ENCODE results near the gene SFTPA1.
"Not testable (repeated sequence)": the region's sequence is repeated elsewhere in the genome, so short reads cannot be mapped to it uniquely, and the experiment has no call there.

SFTPA1 gene

GRCh38 chr10:79611193-79611976 is 646 bp downstream of the SFTPA1 start:
- DNase-seq (ENCODE audit: low spot score): not testable (repeated sequence)

- DNase-seq (ENCODE audit: low spot score): no peak
Measured at GRCh38 chr10:79615577-79615976, 4.8 kb downstream of the SFTPA1 start.

- DNase-seq (ENCODE audit: low spot score): no peak
Measured at GRCh38 chr10:79616164-79616563, 5.4 kb downstream of the SFTPA1 start.

DNA sequence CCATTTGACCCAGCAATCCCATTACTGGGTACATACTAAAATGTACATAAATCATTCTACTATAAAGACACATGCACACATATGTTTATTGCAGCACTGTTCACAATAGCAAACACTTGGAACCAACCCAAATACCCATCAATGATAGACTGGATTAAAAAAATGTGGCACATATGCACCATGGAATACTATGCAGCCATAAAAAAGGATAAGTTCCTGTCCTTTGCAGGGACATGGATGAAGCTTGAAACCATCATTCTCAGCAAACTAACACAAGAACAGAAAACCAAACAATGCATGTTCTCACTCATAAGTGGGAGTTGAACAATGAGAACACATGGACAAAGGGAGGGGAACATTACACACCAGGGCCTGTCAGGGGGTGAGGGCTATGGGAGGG is 12.9 kb downstream of the SFTPA1 start:
- DNase-seq (ENCODE audit: low spot score): not testable (repeated sequence)

GRCh38 chr10:79627075-79627474 is 16.3 kb downstream of the SFTPA1 start:
- DNase-seq (ENCODE audit: low spot score): no peak

- DNase-seq (ENCODE audit: low spot score): no peak
Measured at GRCh38 chr10:79628083-79628482, 17.3 kb downstream of the SFTPA1 start.

- no peak for DNase-seq (ENCODE audit: low spot score)
Measured at GRCh38 chr10:79628988-79629954, 18.5 kb downstream of the SFTPA1 start.

DNA sequence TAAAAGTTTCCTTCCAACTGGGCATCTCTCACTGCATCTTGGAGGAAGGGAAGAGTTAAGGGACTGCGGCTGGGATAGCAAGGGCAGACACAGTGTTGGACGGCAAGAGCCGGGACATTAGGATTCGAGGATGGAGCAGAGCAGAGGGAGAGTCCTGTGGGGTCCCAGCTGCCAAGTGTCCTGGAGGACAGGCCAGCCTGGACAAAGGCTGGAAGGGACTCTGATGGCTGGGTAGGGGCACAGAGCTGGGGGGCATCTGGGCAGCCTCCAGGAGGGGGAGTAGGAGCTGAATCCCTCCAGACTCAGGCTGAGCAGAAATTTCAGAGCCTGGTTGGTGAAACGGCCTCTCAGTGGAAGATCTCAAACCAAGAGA is 19.2 kb downstream of the SFTPA1 start:
- DNase-seq (ENCODE audit: low spot score): no peak

DNA sequence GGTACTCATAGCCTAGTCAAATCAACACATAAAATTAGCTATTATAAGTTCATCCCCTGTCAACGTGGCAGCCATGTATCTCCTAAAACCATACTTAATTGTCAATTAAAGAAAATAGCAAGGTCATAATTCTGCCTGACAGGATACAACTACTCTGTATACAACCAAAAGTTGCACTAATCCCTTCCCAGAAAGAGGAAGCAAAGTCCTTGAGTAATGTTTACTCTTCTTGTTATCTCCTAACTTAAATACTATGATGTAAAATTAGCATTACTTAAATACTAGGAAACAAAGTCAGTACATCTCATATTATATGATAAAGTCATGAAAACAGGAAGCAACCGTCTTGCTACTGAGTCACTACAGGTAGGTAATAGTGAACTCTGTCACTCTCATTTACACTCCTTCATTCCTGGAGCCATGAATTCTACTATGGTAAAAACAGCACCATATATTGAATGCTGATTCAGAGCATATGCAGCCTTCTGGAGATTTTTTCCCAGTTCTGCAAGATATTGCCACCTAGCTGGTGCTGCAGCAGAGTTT is 26.0 kb downstream of the SFTPA1 start:
- DNase-seq (ENCODE audit: low spot score): not testable (repeated sequence)

- no peak for DNase-seq (ENCODE audit: low spot score)
Measured at GRCh38 chr10:79638318-79638717, 27.6 kb downstream of the SFTPA1 start.

DNA sequence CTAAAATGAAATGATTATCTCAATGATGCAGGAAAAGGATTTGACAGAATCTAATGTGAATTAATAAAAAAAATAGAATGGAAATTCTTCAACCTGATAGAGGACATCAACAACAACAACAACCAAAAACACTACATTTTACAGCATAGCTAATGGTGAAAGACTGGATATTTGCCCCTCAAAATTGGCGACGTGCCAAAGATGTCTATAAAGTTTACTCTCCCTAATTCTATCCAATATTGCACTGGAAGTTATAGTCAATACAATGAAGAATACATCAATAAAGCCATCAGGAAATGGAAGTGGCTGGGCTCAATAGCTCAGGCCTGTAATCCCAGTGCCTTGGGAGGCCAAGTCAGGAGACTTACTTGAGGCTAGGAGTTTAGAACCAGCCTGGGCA is 42.0 kb downstream of the SFTPA1 start:
- DNase-seq (ENCODE audit: low spot score): not testable (repeated sequence)

- DNase-seq (ENCODE audit: low spot score): not testable (repeated sequence)
Measured at GRCh38 chr10:79663287-79663686, 52.5 kb downstream of the SFTPA1 start.

DNA sequence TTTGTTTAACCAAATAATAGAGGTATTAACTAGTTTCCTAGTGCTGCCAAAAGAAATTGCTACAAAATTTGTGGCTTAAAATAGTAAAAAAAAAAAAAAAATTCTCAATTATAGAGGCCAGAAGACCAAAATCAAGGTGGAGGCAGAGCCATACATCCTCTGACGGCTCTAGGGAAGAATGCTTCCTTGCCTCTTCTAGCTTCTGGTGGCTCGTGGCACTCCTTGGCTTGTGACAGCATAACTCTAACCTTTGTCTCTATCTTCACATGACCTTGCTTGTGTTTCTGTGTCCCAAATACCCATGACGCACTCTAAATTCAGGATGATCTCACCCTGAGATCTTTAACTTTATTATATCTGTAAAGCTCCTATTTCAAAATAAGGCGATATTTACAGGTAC is 53.9 kb downstream of the SFTPA1 start:
- DNase-seq (ENCODE audit: low spot score): not testable (repeated sequence)
